ENCODE measurements around the gene ATP9A.

ATP9A gene

GRCh38 chr20:51609251-51609650, 158.9 kb downstream of the ATP9A start:
- in situ Hi-C loops (cut with HindIII; ENCODE audit: low sequenced_read_pairs), result no loop called here

- in situ Hi-C loops (cut with HindIII; ENCODE audit: low sequenced_read_pairs), result no loop called here
Observed at GRCh38 chr20:51608061-51608460, 160.1 kb downstream of the ATP9A start.

GRCh38 chr20:51607170-51607569, 161.0 kb downstream of the ATP9A start:
- in situ Hi-C loops (cut with HindIII; ENCODE audit: low sequenced_read_pairs), result no loop called here

- in situ Hi-C loops (cut with HindIII; ENCODE audit: low sequenced_read_pairs), result no loop called here
Observed at GRCh38 chr20:51604851-51605250, 163.3 kb downstream of the ATP9A start.

- in situ Hi-C loops (cut with HindIII; ENCODE audit: low sequenced_read_pairs), result no loop called here
Observed at GRCh38 chr20:51602131-51602530, 166.1 kb downstream of the ATP9A start.

GRCh38 chr20:51600950-51601349, 167.2 kb downstream of the ATP9A start:
- in situ Hi-C loops (cut with HindIII; ENCODE audit: low sequenced_read_pairs), result no loop called here

GRCh38 chr20:51600016-51600420, 168.2 kb downstream of the ATP9A start:
- in situ Hi-C loops (cut with HindIII; ENCODE audit: low sequenced_read_pairs), result no loop called here

- in situ Hi-C loops (cut with HindIII; ENCODE audit: low sequenced_read_pairs), result loop anchor here (10.0 kb wide), 3 partner anchors 104 to 336 kb away; no protein-coding TSS in a partner anchor
Observed at GRCh38 chr20:51598556-51598955, 169.6 kb downstream of the ATP9A start.

- in situ Hi-C loops (cut with HindIII; ENCODE audit: low sequenced_read_pairs), result loop anchor here (10.0 kb wide), 3 partner anchors 103 to 337 kb away; no protein-coding TSS in a partner anchor
Observed at GRCh38 chr20:51597389-51598231, 170.6 kb downstream of the ATP9A start.

- in situ Hi-C loops (cut with HindIII; ENCODE audit: low sequenced_read_pairs), result loop anchor here (10.0 kb wide), 3 partner anchors 102 to 338 kb away; no protein-coding TSS in a partner anchor
Observed at GRCh38 chr20:51596668-51597388, 171.4 kb downstream of the ATP9A start.

GRCh38 chr20:51595744-51596143, 172.4 kb downstream of the ATP9A start:
- in situ Hi-C loops (cut with HindIII; ENCODE audit: low sequenced_read_pairs), result loop anchor here (10.0 kb wide), 3 partner anchors 101 to 339 kb away; no protein-coding TSS in a partner anchor

GRCh38 chr20:51595058-51595532, 173.1 kb downstream of the ATP9A start:
- in situ Hi-C loops (cut with HindIII; ENCODE audit: low sequenced_read_pairs), result loop anchor here (10.0 kb wide), 3 partner anchors 100 to 340 kb away; no protein-coding TSS in a partner anchor

- in situ Hi-C loops (cut with HindIII; ENCODE audit: low sequenced_read_pairs), result loop anchor here (10.0 kb wide), 3 partner anchors 100 to 340 kb away; no protein-coding TSS in a partner anchor
Observed at GRCh38 chr20:51594236-51595057, 173.7 kb downstream of the ATP9A start.

GRCh38 chr20:51593584-51593983, 174.6 kb downstream of the ATP9A start:
- in situ Hi-C loops (cut with HindIII; ENCODE audit: low sequenced_read_pairs), result loop anchor here (10.0 kb wide), 3 partner anchors 99 to 341 kb away; no protein-coding TSS in a partner anchor

- in situ Hi-C loops (cut with HindIII; ENCODE audit: low sequenced_read_pairs), result loop anchor here (10.0 kb wide), 3 partner anchors 98 to 342 kb away; no protein-coding TSS in a partner anchor
Observed at GRCh38 chr20:51592564-51592963, 175.6 kb downstream of the ATP9A start.

GRCh38 chr20:51591871-51592270, 176.3 kb downstream of the ATP9A start:
- in situ Hi-C loops (cut with HindIII; ENCODE audit: low sequenced_read_pairs), result loop anchor here (10.0 kb wide), 3 partner anchors 97 to 343 kb away; no protein-coding TSS in a partner anchor

GRCh38 chr20:51588762-51589161, 179.4 kb downstream of the ATP9A start:
- in situ Hi-C loops (cut with HindIII; ENCODE audit: low sequenced_read_pairs), result no loop called here

- in situ Hi-C loops (cut with HindIII; ENCODE audit: low sequenced_read_pairs), result no loop called here
Observed at GRCh38 chr20:51587145-51587544, 181.0 kb downstream of the ATP9A start.

GRCh38 chr20:51586005-51586440, 182.2 kb downstream of the ATP9A start:
- in situ Hi-C loops (cut with HindIII; ENCODE audit: low sequenced_read_pairs), result no loop called here

GRCh38 chr20:51585148-51585547, 183.0 kb downstream of the ATP9A start:
- in situ Hi-C loops (cut with HindIII; ENCODE audit: low sequenced_read_pairs), result no loop called here

All from DLD1 (cell line).